CD4-positive, alpha-beta T cell (primary cell): ENCODE measurements around the gene MCF2L2. TPM values are rescaled to one million over a fixed set of nuclear protein-coding genes. Genes with fewer than 3 reads are reported as not detected.

Source experiments
- ATAC-seq: fragments of 200-7000 bp; cut with Tn5 transposase; one replicate; pipeline ENCODE4 v1.10.0; 2022; ENCODE audit warnings: mild to moderate bottlenecking; ENCODE audit not compliant: poor library complexity
- CTCF ChIA-PET: fragments of 350-600 bp; sonication (Branson Sonifier 250); formaldehyde crosslinking; loops from one replicate; lab custom pipeline; 2021; ENCODE audit warnings: antibody characterized with exemption, inconsistent platforms; lab: Charles Lee
- POLR2A ChIA-PET: fragments of 350-600 bp; sonication (Branson Sonifier 250); formaldehyde crosslinking; loops from one replicate; lab custom pipeline; 2021; ENCODE audit warnings: antibody characterized with exemption, inconsistent platforms; lab: Charles Lee
- DNase-seq, 14 experiments: peaks; one replicate each; pipeline ENCODE4 v3.0.0-alpha.2; 2013 to 2020; ENCODE audit warnings: mixed read lengths in 2 of 14
- H3K27ac ChIP-seq, 2 donors: one replicate each; pipeline versions ENCODE4 v1.5.1 to v1.7.0; 2013; ENCODE audit warnings: low read length in 2 of 2, low read depth in 1 of 2, mild to moderate bottlenecking in 1 of 2
- H3K27me3 ChIP-seq, 2 experiments: 1 replicate in 1 of 2; 2 replicates in 1 of 2; pipeline versions ENCODE4 v1.6.1 to v1.7.0; 2013; ENCODE audit warnings: low read length in 2 of 2, control low read depth in 1 of 2, mild to moderate bottlenecking in 1 of 2, moderate library complexity in 1 of 2; ENCODE audit not compliant: insufficient read depth in 2 of 2, control insufficient read depth in 1 of 2
- H3K36me3 ChIP-seq: one replicate; pipeline ENCODE4 v1.6.1; 2013; ENCODE audit warnings: low read length, control low read depth; ENCODE audit not compliant: insufficient read depth
- H3K4me1 ChIP-seq: one replicate; pipeline ENCODE4 v1.6.1; 2013; ENCODE audit warnings: low read length, control low read depth; ENCODE audit not compliant: insufficient read depth
- H3K4me3 ChIP-seq: one replicate; pipeline ENCODE4 v1.5.1; 2013; ENCODE audit warnings: mild to moderate bottlenecking, low read length, moderate library complexity
- H3K9me3 ChIP-seq, 2 experiments: 1 replicate in 1 of 2; 2 replicates in 1 of 2; pipeline versions ENCODE4 v1.6.1 to v1.7.0; 2013; ENCODE audit warnings: low read length in 2 of 2, mild to moderate bottlenecking in 2 of 2, control low read depth in 1 of 2, moderate library complexity in 1 of 2; ENCODE audit not compliant: control insufficient read depth in 1 of 2, insufficient read depth in 1 of 2
- H3K27ac Mint-ChIP-seq: one replicate; pipeline ENCODE4 v1.8.0; 2020; ENCODE audit warnings: mixed read lengths
- H3K27me3 Mint-ChIP-seq: one replicate; pipeline ENCODE4 v1.8.0; 2021; ENCODE audit warnings: mixed read lengths
- H3K36me3 Mint-ChIP-seq: one replicate; pipeline ENCODE4 v1.8.0; 2021; ENCODE audit warnings: low read depth, mixed read lengths
- H3K4me1 Mint-ChIP-seq: one replicate; pipeline ENCODE4 v1.8.0; 2021; ENCODE audit warnings: low read depth, mixed read lengths
- H3K4me3 Mint-ChIP-seq: one replicate; pipeline ENCODE4 v1.8.0; 2020; ENCODE audit warnings: mild to moderate bottlenecking, mixed read lengths
- H3K9me3 Mint-ChIP-seq: one replicate; pipeline ENCODE4 v1.8.0; 2020; ENCODE audit warnings: mixed read lengths
- intact Hi-C, 2 experiments: fragments of 100-400 bp; cut with DNase I in 1 of 2; cut with micrococcal nuclease in 1 of 2; formaldehyde crosslinking; loops; one replicate each; pipeline versions ENCODE4 v1.15.1 to v1.9.0; 2023 to 2025; cut with DNase I, micrococcal nuclease
- total RNA-seq, 174 experiments: library from RNA in 2 of 174; stranded (reverse) in 2 of 174; gene quantifications; one replicate each; pipeline ENCODE4 v1.2.3 and lab custom pipeline; 2021 to 2026
- TF ChIP-seq, protein P1 (sequence below): fragments of 200-600 bp; IDR thresholded peaks from one replicate; pipeline ENCODE4 v1.8.0; 2022; ENCODE audit warnings: antibody characterized with exemption, mild to moderate bottlenecking

MCF2L2 gene
- total RNA-seq, 2 experiments from 2014 or later, result 3.8 to 4.1 TPM

DNA sequence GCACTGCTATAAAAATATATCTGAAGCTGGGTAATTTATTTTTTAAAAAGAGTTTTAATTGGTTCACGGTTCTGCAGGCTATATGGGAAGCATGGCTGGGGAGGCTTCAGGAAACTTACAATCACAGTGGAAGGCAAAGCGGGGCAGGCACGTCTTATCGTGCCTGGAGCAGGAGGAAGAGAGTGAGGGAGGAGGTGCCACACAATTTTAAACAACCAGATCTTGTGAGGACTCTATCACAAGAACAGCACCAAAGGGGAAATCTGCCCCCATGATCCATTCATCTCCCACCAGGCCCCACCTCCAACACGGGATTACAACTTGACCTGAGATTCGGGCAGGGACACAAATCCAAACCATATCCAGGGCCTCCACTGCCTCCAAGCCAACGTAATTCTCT lies 75.0 kb downstream of the MCF2L2 start:
- intact Hi-C loops, result no loop called here
- CTCF ChIA-PET, result no interaction called here
- no peak overlapping the region for H3K27ac ChIP-seq
- TF ChIP-seq, protein P1, sequence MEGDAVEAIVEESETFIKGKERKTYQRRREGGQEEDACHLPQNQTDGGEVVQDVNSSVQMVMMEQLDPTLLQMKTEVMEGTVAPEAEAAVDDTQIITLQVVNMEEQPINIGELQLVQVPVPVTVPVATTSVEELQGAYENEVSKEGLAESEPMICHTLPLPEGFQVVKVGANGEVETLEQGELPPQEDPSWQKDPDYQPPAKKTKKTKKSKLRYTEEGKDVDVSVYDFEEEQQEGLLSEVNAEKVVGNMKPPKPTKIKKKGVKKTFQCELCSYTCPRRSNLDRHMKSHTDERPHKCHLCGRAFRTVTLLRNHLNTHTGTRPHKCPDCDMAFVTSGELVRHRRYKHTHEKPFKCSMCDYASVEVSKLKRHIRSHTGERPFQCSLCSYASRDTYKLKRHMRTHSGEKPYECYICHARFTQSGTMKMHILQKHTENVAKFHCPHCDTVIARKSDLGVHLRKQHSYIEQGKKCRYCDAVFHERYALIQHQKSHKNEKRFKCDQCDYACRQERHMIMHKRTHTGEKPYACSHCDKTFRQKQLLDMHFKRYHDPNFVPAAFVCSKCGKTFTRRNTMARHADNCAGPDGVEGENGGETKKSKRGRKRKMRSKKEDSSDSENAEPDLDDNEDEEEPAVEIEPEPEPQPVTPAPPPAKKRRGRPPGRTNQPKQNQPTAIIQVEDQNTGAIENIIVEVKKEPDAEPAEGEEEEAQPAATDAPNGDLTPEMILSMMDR, result no peak
- Mint-ChIP-seq H3K4me3 (no peak overlapping the region), H3K9me3 (no peaks in the 10 kb centered on the region), H3K27ac (no peak overlapping the region), H3K4me1 (peaks cover 20% of the 10 kb centered on the region), H3K36me3 (no peaks in the 10 kb centered on the region), H3K27me3 (no peaks in the 10 kb centered on the region)
- ATAC-seq (no peak), DNase-seq (no peak)
- no peaks in the 10 kb centered on the region for H3K9me3 ChIP-seq
- H3K36me3 ChIP-seq, result no peaks in the 10 kb centered on the region
- no peak overlapping the region for H3K4me3 ChIP-seq
- peaks cover 10% of the 10 kb centered on the region for H3K4me1 ChIP-seq
- POLR2A ChIA-PET, result no interaction called here
- no peaks in the 10 kb centered on the region for H3K27me3 ChIP-seq

DNA sequence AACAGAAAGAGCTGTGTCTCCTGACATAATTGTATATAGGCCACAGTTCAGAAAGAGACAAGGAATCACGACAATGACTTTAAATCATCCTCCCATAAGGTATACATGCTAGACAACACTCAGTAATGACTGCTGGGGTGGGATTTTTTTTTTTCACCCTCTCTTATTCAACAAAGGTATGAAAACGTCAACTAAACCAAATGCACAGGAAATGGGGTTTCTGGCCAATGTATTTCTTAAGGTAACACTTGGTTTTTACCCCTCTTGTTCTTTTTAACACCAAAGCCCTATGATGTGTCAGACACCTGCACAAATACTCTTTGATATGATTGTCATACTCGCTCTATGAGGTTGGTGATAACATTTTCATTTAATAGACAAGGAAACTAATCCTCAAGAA lies 78.3 kb downstream of the MCF2L2 start:
- peaks cover 25% of the 10 kb centered on the region for H3K4me1 Mint-ChIP-seq

DNA sequence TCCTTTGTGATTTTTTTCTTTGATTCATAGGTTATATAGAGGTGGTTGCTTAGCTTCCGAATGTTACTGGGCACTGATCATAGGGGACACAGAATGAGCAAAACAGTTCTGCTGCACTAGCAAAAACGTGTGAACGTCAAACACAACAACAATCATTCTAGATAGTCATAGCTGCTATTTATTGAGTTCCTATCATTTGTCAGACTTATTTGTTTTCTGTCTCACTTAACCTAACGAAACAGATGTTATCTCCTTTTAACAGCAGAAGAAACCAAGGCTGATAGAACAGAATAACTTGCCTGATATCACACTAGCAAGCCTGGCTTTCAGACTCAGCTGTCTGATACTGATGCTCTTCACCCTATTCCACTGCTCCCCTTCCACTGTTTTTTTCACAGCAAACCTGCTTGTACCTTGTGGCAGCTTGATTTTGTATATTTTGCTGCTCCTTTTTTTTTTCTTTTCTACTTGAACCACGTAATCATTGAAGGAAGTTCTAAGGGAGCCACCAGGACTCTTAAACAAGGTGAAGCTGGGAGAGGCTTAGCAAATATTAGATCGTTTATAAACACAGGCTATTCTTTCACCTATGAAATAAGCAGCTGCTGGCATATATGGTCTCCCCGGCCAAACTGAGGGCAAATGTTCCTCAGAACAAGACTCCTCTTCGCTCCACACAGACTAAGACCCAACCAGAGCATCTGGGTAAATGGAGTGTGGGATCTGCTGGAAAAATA lies 78.8 kb downstream of the MCF2L2 start:
- DNase-seq (peak in 3 of 14 experiments; percentile 27 to 43 (median 39)), ATAC-seq (peak; percentile 64)
- no peaks in the 10 kb centered on the region for H3K9me3 ChIP-seq
- H3K27me3 ChIP-seq, result no peaks in the 10 kb centered on the region
- H3K27ac ChIP-seq, result peak overlapping the region; percentile 10 to 15
- H3K4me1 ChIP-seq, result peaks cover 10% of the 10 kb centered on the region
- POLR2A ChIA-PET, result interaction anchor here (0.6 to 1.5 kb wide), 2 partner anchors 17 to 64 kb away, joined by 3 to 4 read pairs; no protein-coding TSS in a partner anchor
- intact Hi-C loops, result no loop called here
- Mint-ChIP-seq H3K36me3 (peaks cover 5% of the 10 kb centered on the region), H3K27ac (peak overlapping the region; percentile 80), H3K9me3 (no peaks in the 10 kb centered on the region), H3K4me3 (peak overlapping the region; percentile 45), H3K27me3 (no peaks in the 10 kb centered on the region), H3K4me1 (peaks cover 25% of the 10 kb centered on the region)
- no peak overlapping the region for H3K4me3 ChIP-seq
- CTCF ChIA-PET, result interaction anchor here (0.7 kb wide), 1 partner anchor 13 kb away, joined by 3 read pairs; no protein-coding TSS in a partner anchor
- TF ChIP-seq, protein P1, result no peak
- no peaks in the 10 kb centered on the region for H3K36me3 ChIP-seq

More for the DNA sequence above, 78.3 kb downstream of the MCF2L2 start:
- intact Hi-C loops, result no loop called here
- no peaks in the 10 kb centered on the region for H3K27me3 Mint-ChIP-seq
- peak overlapping the region; percentile 80 for H3K27ac Mint-ChIP-seq
- H3K27me3 ChIP-seq, result no peaks in the 10 kb centered on the region
- ChIA-PET CTCF (interaction anchor here (0.7 kb wide), 1 partner anchor 13 kb away, joined by 3 read pairs; no protein-coding TSS in a partner anchor), POLR2A (interaction anchor here (1.5 kb wide), 1 partner anchor 64 kb away, joined by 4 read pairs; no protein-coding TSS in a partner anchor)
- H3K27ac ChIP-seq, result peak overlapping the region in 1 of 2 donors; percentile 10
- peaks cover 10% of the 10 kb centered on the region for H3K4me1 ChIP-seq
- H3K9me3 Mint-ChIP-seq, result no peaks in the 10 kb centered on the region
- TF ChIP-seq, protein P1, result no peak
- H3K4me3 ChIP-seq, result no peak overlapping the region
- H3K4me3 Mint-ChIP-seq, result peak overlapping the region; percentile 45
- H3K36me3 ChIP-seq, result no peaks in the 10 kb centered on the region
- DNase-seq (peak in 3 of 14 experiments; percentile 49 to 63 (median 61)), ATAC-seq (peak; percentile 82)
- no peaks in the 10 kb centered on the region for H3K9me3 ChIP-seq
- peaks cover 5% of the 10 kb centered on the region for H3K36me3 Mint-ChIP-seq
